ENCODE results near the gene SMIM44.
"Not testable (repeated sequence)": the region's sequence is repeated elsewhere in the genome, so short reads cannot be mapped to it uniquely, and the experiment has no call there.

DNA sequence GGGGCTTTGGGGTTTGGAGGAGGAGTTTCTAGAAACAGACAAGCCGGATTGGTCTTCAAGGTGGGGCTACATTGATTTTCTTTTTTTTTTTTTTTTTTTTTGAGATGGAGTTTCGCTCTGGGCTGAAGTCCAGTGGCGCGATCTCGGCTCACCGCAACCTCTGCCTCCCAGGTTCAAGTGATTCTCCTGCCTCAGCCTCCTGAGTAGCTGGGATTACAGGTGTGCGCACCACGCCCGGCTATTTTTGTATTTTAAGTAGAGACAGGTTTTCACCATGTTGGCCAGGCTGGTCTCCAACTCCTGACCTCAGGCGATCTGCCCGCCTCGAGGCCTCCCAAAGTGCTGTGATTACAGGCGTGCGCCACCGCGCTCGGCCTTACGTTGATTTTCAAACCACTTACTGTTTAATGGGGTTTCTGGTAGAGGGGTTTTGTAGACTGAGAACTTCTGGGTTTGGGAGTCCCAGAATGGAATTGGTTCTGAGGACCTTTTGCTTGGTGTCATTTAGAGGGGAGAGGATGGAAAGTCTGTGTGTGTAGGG, 24.9 kb upstream of the SMIM44 start:
- TF ChIP-seq SNAI2 (CRISPR knock-in tag; IDR thresholded peaks at IDR 0.05); TOX (CRISPR knock-in tag; IDR thresholded peaks at IDR 0.05; ENCODE audit: borderline replicate concordance); RARB (CRISPR knock-in tag; IDR thresholded peaks at IDR 0.05): not testable (repeated sequence)
- TF ChIP-seq, protein P1, sequence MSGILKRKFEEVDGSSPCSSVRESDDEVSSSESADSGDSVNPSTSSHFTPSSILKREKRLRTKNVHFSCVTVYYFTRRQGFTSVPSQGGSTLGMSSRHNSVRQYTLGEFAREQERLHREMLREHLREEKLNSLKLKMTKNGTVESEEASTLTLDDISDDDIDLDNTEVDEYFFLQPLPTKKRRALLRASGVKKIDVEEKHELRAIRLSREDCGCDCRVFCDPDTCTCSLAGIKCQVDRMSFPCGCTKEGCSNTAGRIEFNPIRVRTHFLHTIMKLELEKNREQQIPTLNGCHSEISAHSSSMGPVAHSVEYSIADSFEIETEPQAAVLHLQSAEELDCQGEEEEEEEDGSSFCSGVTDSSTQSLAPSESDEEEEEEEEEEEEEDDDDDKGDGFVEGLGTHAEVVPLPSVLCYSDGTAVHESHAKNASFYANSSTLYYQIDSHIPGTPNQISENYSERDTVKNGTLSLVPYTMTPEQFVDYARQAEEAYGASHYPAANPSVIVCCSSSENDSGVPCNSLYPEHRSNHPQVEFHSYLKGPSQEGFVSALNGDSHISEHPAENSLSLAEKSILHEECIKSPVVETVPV (CRISPR knock-in tag; IDR thresholded peaks at IDR 0.05), result not testable (repeated sequence)

Data from SK-N-SH treated with all-trans-retinoic acid at 6 μM for 48 hours (cell line).